SU-DHL-6 (cell line): ENCODE data around the gene LIN28A.

ENCODE experiments used
- CTCF ChIP-seq: fragments of 200-600 bp; sonication (generic); IDR thresholded peaks from one replicate; pipeline ENCODE4 v1.5.1; 2017; ENCODE audit warnings: antibody characterized with exemption, mild to moderate bottlenecking, low read length, moderate library complexity; ENCODE audit not compliant: insufficient read depth, poor library complexity, severe bottlenecking
- EZH2phosphoT487 ChIP-seq: fragments of 200-600 bp; sonication (generic), shearing (Covaris generic); conservative IDR thresholded peaks from 2 replicates; pipeline ENCODE4 v1.6.1; 2018; ENCODE audit warnings: mild to moderate bottlenecking, antibody characterized with exemption, low read length, moderate library complexity, mixed read lengths

- TF ChIP-seq CTCF: no peak
- no peak for TF ChIP-seq EZH2phosphoT487
Measured at GRCh38 chr1:26449868-26450267, 39.3 kb downstream of the LIN28A start.
